IPS-NIHi7 (cell line): Measurements from ENCODE around the gene ADAP1.
"Not testable (repeated sequence)": the region's sequence is repeated elsewhere in the genome, so short reads cannot be mapped to it uniquely, and the experiment has no call there.

Source experiments
- DNase-seq: peaks from one replicate; pipeline ENCODE4 v3.0.0; 2012; ENCODE audit warnings: mixed read lengths; ENCODE audit errors: extremely low spot score

The ADAP1 gene

GRCh38 chr7:959271-959670, 4.8 kb upstream of the ADAP1 start:
- no peak for DNase-seq

GRCh38 chr7:958221-959200, 4.0 kb upstream of the ADAP1 start:
- DNase-seq: no peak

- peak; percentile 55 for DNase-seq
Measured at GRCh38 chr7:957418-958220, 3.1 kb upstream of the ADAP1 start.

- no peak for DNase-seq
Measured at GRCh38 chr7:956031-956430, 1.6 kb upstream of the ADAP1 start.

- DNase-seq: peak; percentile 56
Measured at GRCh38 chr7:953547-954327, 743 bp downstream of the ADAP1 start.

GRCh38 chr7:952548-953441, 1.7 kb downstream of the ADAP1 start:
- DNase-seq: no peak

- no peak for DNase-seq
Measured at GRCh38 chr7:951881-952547, 2.5 kb downstream of the ADAP1 start.

- DNase-seq: no peak
Measured at GRCh38 chr7:949021-949934, 5.2 kb downstream of the ADAP1 start.

- DNase-seq: no peak
Measured at GRCh38 chr7:947391-948210, 6.9 kb downstream of the ADAP1 start.

- no peak for DNase-seq
Measured at GRCh38 chr7:946256-946996, 8.1 kb downstream of the ADAP1 start.

GRCh38 chr7:945556-946255, 8.8 kb downstream of the ADAP1 start:
- peak; percentile 86 for DNase-seq

- no peak for DNase-seq
Measured at GRCh38 chr7:945147-945555, 9.3 kb downstream of the ADAP1 start.

GRCh38 chr7:944744-945143, 9.7 kb downstream of the ADAP1 start:
- no peak for DNase-seq

GRCh38 chr7:943793-944192, 10.7 kb downstream of the ADAP1 start:
- DNase-seq: not testable (repeated sequence)

- no peak for DNase-seq
Measured at GRCh38 chr7:940599-941408, 13.7 kb downstream of the ADAP1 start.

- DNase-seq: no peak
Measured at GRCh38 chr7:939843-940242, 14.6 kb downstream of the ADAP1 start.
